HepG2 (cell line): ENCODE measurements around the gene WNT3. TPM values are rescaled to one million over a fixed set of nuclear protein-coding genes. Genes with fewer than 3 reads are reported as not detected.

ENCODE experiments used
- ELF1 ChIP-seq: sonication (generic); formaldehyde crosslinking; IDR thresholded peaks from 2 replicates; pipeline ENCODE4 v1.4.0; 2020; ENCODE audit warnings: missing genetic modification reagents
- GABPB1 ChIP-seq: IDR thresholded peaks from 2 replicates; pipeline ENCODE4 v1.6.1; 2016; ENCODE audit warnings: mild to moderate bottlenecking, missing genetic modification reagents, moderate library complexity, missing compliant biosample characterization
- MTA1 ChIP-seq: sonication (generic); formaldehyde crosslinking; IDR thresholded peaks from 2 replicates; pipeline ENCODE4 v1.4.0; 2020; ENCODE audit warnings: missing genetic modification reagents, mild to moderate bottlenecking, borderline replicate concordance
- RCOR2 ChIP-seq: IDR thresholded peaks from 2 replicates; pipeline ENCODE4 v1.6.1; 2016; ENCODE audit warnings: missing biosample characterization, missing genetic modification reagents
- SAFB2 ChIP-seq: sonication (generic); formaldehyde crosslinking; IDR thresholded peaks from 2 replicates; pipeline ENCODE4 v1.5.1; 2020; ENCODE audit warnings: missing genetic modification reagents, low read depth, mild to moderate bottlenecking, borderline replicate concordance
- ZNF768 ChIP-seq: sonication (generic); formaldehyde crosslinking; IDR thresholded peaks from 2 replicates; pipeline ENCODE4 v1.4.0; 2020; ENCODE audit warnings: missing genetic modification reagents
- polyA plus RNA-seq, 8 experiments: library from polyadenylated mRNA; depleted of rRNA in 3 of 8; stranded (reverse) in 7 of 8; unstranded in 1 of 8; fragments of >200 nt; fragmentation: Illumina TruSeq in 4 of 8; extraction: Trizol in 4 of 8; gene quantifications; 2 replicates each; pipeline versions ENCODE4 v1.2.1 to v1.2.3, GENCODE V29; 2011 to 2016; ENCODE audit warnings: low read depth in 4 of 8, missing spikeins in 1 of 8, mixed read lengths in 1 of 8; ENCODE audit not compliant: insufficient read depth in 1 of 8
- total RNA-seq, 5 experiments: library from RNA; depleted of rRNA; stranded (reverse); fragments of >200 nt; fragmentation: Illumina TruSeq; extraction: Trizol; gene quantifications; 2 replicates each; pipeline ENCODE4 v1.2.3, GENCODE V29; 2016; ENCODE audit warnings: low read depth in 1 of 5
- TF ChIP-seq, protein P1 (sequence below): sonication (generic); formaldehyde crosslinking; IDR thresholded peaks from 2 replicates; pipeline ENCODE4 v1.9.0; 2022; ENCODE audit warnings: missing genetic modification reagents, mild to moderate bottlenecking, borderline replicate concordance
- TF ChIP-seq, protein P2 (sequence below): IDR thresholded peaks from 2 replicates; pipeline ENCODE4 v1.4.0; 2020; ENCODE audit warnings: mild to moderate bottlenecking, missing genetic modification reagents
- TF ChIP-seq, protein P3 (sequence below): sonication (generic); formaldehyde crosslinking; IDR thresholded peaks from 2 replicates; pipeline ENCODE4 v1.9.0; 2021; ENCODE audit warnings: missing genetic modification reagents, borderline replicate concordance

Gene WNT3
- total and polyA plus RNA-seq, 2 of the 13 experiments (the other 11 are each of a cell fraction or from before 2014, with no cell fraction given) = 8.5 to 10.3 TPM

DNA sequence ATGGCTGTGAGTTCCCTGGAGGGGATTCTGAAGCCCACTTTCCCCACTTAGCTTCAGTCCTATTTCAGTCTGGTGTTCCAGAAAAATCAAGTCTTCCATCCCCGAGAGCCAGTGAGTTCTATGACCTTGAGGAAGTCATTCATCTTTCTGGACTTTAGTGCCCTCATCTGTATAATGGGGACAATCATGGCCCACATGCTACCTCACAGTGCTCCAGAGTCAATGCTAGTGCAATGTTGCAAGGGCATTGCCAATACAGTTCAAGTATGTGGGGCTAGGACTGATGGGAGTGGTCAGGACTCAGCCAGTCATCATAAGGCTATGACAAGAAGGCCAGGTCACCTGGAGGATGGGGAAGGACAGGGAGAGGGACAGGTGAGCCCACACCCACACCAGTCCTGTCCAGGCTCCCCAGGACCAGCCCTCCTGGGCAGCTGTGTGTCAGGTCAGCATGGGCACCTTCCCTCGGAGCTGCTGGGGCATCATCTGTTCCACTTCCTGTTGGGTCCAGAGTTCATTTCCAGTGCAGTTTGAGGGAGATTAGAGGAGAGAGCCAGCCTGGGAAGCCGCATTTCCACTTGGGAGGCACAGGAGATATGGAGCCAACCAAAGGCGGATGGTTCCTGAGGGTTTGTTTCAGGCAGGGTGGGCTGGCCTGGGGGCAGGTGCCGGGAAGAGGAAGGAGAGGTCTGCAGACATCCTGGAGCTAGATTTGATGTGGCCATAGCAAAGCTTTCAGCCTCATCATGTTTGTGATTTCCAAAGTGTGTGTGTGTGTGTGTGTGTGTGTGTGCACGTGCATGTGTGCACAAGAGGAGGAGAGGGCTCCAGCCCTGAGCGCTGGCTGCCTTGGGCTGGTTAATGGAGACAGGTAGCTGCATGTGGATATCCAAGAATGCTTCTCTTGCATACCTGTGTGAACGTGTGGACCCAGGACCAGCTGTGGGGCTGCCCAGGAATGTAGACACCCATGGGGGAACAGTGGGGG, 29.0 kb upstream of the WNT3 start (continued):
- TF ChIP-seq, protein P1, sequence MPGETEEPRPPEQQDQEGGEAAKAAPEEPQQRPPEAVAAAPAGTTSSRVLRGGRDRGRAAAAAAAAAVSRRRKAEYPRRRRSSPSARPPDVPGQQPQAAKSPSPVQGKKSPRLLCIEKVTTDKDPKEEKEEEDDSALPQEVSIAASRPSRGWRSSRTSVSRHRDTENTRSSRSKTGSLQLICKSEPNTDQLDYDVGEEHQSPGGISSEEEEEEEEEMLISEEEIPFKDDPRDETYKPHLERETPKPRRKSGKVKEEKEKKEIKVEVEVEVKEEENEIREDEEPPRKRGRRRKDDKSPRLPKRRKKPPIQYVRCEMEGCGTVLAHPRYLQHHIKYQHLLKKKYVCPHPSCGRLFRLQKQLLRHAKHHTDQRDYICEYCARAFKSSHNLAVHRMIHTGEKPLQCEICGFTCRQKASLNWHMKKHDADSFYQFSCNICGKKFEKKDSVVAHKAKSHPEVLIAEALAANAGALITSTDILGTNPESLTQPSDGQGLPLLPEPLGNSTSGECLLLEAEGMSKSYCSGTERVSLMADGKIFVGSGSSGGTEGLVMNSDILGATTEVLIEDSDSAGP = peak; percentile 37; the same call in 1 of the 2 replicates
- TF ChIP-seq RCOR2 (CRISPR knock-in tag) = peak; percentile 49; the same call in 1 of the 2 replicates
- TF ChIP-seq GABPB1 (CRISPR knock-in tag) = peak; percentile 70
- TF ChIP-seq ELF1 (CRISPR knock-in tag) = peak; percentile 71
- TF ChIP-seq ZNF768 = peak; percentile 73; the same call in 1 of the 2 replicates
- peak; percentile 29; the same call in 1 of the 2 replicates for TF ChIP-seq MTA1
- TF ChIP-seq, protein P2, sequence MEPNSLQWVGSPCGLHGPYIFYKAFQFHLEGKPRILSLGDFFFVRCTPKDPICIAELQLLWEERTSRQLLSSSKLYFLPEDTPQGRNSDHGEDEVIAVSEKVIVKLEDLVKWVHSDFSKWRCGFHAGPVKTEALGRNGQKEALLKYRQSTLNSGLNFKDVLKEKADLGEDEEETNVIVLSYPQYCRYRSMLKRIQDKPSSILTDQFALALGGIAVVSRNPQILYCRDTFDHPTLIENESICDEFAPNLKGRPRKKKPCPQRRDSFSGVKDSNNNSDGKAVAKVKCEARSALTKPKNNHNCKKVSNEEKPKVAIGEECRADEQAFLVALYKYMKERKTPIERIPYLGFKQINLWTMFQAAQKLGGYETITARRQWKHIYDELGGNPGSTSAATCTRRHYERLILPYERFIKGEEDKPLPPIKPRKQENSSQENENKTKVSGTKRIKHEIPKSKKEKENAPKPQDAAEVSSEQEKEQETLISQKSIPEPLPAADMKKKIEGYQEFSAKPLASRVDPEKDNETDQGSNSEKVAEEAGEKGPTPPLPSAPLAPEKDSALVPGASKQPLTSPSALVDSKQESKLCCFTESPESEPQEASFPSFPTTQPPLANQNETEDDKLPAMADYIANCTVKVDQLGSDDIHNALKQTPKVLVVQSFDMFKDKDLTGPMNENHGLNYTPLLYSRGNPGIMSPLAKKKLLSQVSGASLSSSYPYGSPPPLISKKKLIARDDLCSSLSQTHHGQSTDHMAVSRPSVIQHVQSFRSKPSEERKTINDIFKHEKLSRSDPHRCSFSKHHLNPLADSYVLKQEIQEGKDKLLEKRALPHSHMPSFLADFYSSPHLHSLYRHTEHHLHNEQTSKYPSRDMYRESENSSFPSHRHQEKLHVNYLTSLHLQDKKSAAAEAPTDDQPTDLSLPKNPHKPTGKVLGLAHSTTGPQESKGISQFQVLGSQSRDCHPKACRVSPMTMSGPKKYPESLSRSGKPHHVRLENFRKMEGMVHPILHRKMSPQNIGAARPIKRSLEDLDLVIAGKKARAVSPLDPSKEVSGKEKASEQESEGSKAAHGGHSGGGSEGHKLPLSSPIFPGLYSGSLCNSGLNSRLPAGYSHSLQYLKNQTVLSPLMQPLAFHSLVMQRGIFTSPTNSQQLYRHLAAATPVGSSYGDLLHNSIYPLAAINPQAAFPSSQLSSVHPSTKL (CRISPR knock-in tag) = peak; percentile 41; the same call in 1 of the 2 replicates
- TF ChIP-seq, protein P3, sequence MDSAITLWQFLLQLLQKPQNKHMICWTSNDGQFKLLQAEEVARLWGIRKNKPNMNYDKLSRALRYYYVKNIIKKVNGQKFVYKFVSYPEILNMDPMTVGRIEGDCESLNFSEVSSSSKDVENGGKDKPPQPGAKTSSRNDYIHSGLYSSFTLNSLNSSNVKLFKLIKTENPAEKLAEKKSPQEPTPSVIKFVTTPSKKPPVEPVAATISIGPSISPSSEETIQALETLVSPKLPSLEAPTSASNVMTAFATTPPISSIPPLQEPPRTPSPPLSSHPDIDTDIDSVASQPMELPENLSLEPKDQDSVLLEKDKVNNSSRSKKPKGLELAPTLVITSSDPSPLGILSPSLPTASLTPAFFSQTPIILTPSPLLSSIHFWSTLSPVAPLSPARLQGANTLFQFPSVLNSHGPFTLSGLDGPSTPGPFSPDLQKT (CRISPR knock-in tag) = no peak
- no peak for TF ChIP-seq SAFB2 (CRISPR knock-in tag)
- TF ChIP-seq, all 625 proteins: peak for 41
